GM12878 (cell line): Measurements from ENCODE around the gene ZC3H7B.

ENCODE experiments used
- FOXM1 ChIP-seq: IDR thresholded peaks from 2 replicates; pipeline ENCODE4 v1.6.1; 2012; ENCODE audit warnings: low read depth, mild to moderate bottlenecking, inconsistent platforms, low read length, moderate library complexity
- HDAC6 ChIP-seq: fragments of 200-600 bp; sonication (generic); IDR thresholded peaks from one replicate; pipeline ENCODE4 v1.8.0; 2017; ENCODE audit warnings: antibody characterized with exemption; ENCODE audit not compliant: unreplicated experiment
- HDGF ChIP-seq: fragments of 450-650 bp; IDR thresholded peaks from 2 replicates; pipeline ENCODE4 v1.6.1; 2016; ENCODE audit warnings: antibody characterized with exemption
- JUND ChIP-seq: IDR thresholded peaks from 2 replicates; pipeline ENCODE4 v1.6.1; 2012; ENCODE audit warnings: low read depth, mild to moderate bottlenecking, low read length, improper control_type of control experiment, moderate library complexity
- NFYB ChIP-seq: IDR thresholded peaks from 2 replicates; pipeline ENCODE4 v1.6.1; 2011; ENCODE audit warnings: low read depth, mild to moderate bottlenecking, low read length, improper control_type of control experiment, moderate library complexity; ENCODE audit not compliant: insufficient read depth
- POLR2AphosphoS5 ChIP-seq: IDR thresholded peaks from 2 replicates; pipeline ENCODE4 v1.6.1; 2011; ENCODE audit warnings: mild to moderate bottlenecking, low read length, inconsistent platforms
- ZNF384 ChIP-seq: IDR thresholded peaks from 2 replicates; pipeline ENCODE4 v1.6.1; 2012; ENCODE audit warnings: low read depth, mild to moderate bottlenecking, low read length, improper control_type of control experiment, borderline replicate concordance
- TF ChIP-seq, protein P1 (sequence below): fragments of 450-650 bp; IDR thresholded peaks from 2 replicates; pipeline ENCODE4 v1.6.1; 2017; ENCODE audit warnings: mild to moderate bottlenecking, low read depth, inconsistent platforms; ENCODE audit not compliant: poor library complexity, severe bottlenecking
- TF ChIP-seq, protein P2 (sequence below): IDR thresholded peaks from 2 replicates; pipeline ENCODE4 v1.6.1; 2012; ENCODE audit warnings: mild to moderate bottlenecking, low read depth, low read length
- TF ChIP-seq, protein P3 (sequence below): IDR thresholded peaks from 2 replicates; pipeline ENCODE4 v1.6.1; 2011; ENCODE audit warnings: borderline replicate concordance, low read depth, mild to moderate bottlenecking, moderate library complexity, mixed read lengths, low read length; ENCODE audit not compliant: insufficient read depth; ENCODE audit errors: extremely low read length
- TF ChIP-seq, protein P4 (sequence below): IDR thresholded peaks from 2 replicates; pipeline ENCODE4 v1.6.1; 2011; ENCODE audit warnings: low read depth, low read length, improper control_type of control experiment, borderline replicate concordance
- TF ChIP-seq, protein P5 (sequence below), 3 experiments: IDR thresholded peaks in 2 of 3; conservative IDR thresholded peaks in 1 of 3; 2 replicates each; pipeline ENCODE4 v1.5.1; 2011; ENCODE audit warnings: low read depth in 3 of 3, low read length in 3 of 3, mild to moderate bottlenecking in 3 of 3, control low read depth in 2 of 3, moderate library complexity in 2 of 3, inconsistent platforms in 1 of 3, mixed read lengths in 1 of 3; ENCODE audit not compliant: control insufficient read depth in 2 of 3, insufficient read depth in 1 of 3; ENCODE audit errors: extremely low read depth in 1 of 3
- TF ChIP-seq, protein P6 (sequence below): fragments of 450-650 bp; IDR thresholded peaks from 2 replicates; pipeline ENCODE4 v1.6.1; 2017; ENCODE audit warnings: mild to moderate bottlenecking, moderate library complexity

DNA sequence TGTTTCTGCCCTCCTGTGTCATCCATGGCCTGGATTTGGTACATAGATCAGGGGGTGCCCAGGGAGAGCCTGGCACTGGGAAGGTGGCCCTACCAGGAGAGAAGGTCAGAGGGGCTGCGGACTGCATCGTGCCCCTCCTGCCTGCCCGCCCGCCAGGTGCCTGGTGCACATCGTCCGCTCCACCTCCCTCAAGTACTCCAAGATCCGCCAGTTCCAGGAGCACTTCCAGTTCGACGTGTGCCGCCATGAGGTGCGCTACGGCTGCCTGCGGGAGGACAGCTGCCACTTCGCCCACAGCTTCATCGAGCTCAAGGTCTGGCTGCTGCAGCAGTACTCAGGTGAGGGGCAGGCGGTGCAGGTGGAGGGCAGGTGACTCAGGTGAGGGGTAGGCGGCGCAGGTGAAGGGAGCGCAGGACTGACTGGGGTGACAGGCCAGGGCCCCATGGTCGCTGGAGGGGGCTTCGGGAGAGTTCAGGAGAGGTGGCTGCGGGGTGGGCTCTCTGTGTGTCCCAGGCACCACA is 47.7 kb downstream of the ZC3H7B start:
- TF ChIP-seq, protein P1, sequence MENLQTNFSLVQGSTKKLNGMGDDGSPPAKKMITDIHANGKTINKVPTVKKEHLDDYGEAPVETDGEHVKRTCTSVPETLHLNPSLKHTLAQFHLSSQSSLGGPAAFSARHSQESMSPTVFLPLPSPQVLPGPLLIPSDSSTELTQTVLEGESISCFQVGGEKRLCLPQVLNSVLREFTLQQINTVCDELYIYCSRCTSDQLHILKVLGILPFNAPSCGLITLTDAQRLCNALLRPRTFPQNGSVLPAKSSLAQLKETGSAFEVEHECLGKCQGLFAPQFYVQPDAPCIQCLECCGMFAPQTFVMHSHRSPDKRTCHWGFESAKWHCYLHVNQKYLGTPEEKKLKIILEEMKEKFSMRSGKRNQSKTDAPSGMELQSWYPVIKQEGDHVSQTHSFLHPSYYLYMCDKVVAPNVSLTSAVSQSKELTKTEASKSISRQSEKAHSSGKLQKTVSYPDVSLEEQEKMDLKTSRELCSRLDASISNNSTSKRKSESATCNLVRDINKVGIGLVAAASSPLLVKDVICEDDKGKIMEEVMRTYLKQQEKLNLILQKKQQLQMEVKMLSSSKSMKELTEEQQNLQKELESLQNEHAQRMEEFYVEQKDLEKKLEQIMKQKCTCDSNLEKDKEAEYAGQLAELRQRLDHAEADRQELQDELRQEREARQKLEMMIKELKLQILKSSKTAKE, result no peak
- TF ChIP-seq, protein P2, sequence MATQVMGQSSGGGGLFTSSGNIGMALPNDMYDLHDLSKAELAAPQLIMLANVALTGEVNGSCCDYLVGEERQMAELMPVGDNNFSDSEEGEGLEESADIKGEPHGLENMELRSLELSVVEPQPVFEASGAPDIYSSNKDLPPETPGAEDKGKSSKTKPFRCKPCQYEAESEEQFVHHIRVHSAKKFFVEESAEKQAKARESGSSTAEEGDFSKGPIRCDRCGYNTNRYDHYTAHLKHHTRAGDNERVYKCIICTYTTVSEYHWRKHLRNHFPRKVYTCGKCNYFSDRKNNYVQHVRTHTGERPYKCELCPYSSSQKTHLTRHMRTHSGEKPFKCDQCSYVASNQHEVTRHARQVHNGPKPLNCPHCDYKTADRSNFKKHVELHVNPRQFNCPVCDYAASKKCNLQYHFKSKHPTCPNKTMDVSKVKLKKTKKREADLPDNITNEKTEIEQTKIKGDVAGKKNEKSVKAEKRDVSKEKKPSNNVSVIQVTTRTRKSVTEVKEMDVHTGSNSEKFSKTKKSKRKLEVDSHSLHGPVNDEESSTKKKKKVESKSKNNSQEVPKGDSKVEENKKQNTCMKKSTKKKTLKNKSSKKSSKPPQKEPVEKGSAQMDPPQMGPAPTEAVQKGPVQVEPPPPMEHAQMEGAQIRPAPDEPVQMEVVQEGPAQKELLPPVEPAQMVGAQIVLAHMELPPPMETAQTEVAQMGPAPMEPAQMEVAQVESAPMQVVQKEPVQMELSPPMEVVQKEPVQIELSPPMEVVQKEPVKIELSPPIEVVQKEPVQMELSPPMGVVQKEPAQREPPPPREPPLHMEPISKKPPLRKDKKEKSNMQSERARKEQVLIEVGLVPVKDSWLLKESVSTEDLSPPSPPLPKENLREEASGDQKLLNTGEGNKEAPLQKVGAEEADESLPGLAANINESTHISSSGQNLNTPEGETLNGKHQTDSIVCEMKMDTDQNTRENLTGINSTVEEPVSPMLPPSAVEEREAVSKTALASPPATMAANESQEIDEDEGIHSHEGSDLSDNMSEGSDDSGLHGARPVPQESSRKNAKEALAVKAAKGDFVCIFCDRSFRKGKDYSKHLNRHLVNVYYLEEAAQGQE, result no peak
- TF ChIP-seq HDAC6 (no peak), JUND (no peak), HDGF (no peak), POLR2AphosphoS5 (no peak), NFYB (no peak), FOXM1 (no peak), ZNF384 (no peak)
- TF ChIP-seq, protein P3, sequence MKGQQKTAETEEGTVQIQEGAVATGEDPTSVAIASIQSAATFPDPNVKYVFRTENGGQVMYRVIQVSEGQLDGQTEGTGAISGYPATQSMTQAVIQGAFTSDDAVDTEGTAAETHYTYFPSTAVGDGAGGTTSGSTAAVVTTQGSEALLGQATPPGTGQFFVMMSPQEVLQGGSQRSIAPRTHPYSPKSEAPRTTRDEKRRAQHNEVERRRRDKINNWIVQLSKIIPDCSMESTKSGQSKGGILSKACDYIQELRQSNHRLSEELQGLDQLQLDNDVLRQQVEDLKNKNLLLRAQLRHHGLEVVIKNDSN, result no peak
- TF ChIP-seq, protein P4, sequence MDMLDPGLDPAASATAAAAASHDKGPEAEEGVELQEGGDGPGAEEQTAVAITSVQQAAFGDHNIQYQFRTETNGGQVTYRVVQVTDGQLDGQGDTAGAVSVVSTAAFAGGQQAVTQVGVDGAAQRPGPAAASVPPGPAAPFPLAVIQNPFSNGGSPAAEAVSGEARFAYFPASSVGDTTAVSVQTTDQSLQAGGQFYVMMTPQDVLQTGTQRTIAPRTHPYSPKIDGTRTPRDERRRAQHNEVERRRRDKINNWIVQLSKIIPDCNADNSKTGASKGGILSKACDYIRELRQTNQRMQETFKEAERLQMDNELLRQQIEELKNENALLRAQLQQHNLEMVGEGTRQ, result no peak
- TF ChIP-seq, protein P5, sequence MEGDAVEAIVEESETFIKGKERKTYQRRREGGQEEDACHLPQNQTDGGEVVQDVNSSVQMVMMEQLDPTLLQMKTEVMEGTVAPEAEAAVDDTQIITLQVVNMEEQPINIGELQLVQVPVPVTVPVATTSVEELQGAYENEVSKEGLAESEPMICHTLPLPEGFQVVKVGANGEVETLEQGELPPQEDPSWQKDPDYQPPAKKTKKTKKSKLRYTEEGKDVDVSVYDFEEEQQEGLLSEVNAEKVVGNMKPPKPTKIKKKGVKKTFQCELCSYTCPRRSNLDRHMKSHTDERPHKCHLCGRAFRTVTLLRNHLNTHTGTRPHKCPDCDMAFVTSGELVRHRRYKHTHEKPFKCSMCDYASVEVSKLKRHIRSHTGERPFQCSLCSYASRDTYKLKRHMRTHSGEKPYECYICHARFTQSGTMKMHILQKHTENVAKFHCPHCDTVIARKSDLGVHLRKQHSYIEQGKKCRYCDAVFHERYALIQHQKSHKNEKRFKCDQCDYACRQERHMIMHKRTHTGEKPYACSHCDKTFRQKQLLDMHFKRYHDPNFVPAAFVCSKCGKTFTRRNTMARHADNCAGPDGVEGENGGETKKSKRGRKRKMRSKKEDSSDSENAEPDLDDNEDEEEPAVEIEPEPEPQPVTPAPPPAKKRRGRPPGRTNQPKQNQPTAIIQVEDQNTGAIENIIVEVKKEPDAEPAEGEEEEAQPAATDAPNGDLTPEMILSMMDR (IDR thresholded peaks at IDR 0.05 in 2 of 3, conservative IDR thresholded peaks at IDR 0.05 in 1 of 3; ENCODE audit: control insufficient read depth in 2 of 3, extremely low read depth in 1 of 3, insufficient read depth in 1 of 3, low read depth in 3 of 3, low read length in 3 of 3), result no peak
- TF ChIP-seq, protein P6, sequence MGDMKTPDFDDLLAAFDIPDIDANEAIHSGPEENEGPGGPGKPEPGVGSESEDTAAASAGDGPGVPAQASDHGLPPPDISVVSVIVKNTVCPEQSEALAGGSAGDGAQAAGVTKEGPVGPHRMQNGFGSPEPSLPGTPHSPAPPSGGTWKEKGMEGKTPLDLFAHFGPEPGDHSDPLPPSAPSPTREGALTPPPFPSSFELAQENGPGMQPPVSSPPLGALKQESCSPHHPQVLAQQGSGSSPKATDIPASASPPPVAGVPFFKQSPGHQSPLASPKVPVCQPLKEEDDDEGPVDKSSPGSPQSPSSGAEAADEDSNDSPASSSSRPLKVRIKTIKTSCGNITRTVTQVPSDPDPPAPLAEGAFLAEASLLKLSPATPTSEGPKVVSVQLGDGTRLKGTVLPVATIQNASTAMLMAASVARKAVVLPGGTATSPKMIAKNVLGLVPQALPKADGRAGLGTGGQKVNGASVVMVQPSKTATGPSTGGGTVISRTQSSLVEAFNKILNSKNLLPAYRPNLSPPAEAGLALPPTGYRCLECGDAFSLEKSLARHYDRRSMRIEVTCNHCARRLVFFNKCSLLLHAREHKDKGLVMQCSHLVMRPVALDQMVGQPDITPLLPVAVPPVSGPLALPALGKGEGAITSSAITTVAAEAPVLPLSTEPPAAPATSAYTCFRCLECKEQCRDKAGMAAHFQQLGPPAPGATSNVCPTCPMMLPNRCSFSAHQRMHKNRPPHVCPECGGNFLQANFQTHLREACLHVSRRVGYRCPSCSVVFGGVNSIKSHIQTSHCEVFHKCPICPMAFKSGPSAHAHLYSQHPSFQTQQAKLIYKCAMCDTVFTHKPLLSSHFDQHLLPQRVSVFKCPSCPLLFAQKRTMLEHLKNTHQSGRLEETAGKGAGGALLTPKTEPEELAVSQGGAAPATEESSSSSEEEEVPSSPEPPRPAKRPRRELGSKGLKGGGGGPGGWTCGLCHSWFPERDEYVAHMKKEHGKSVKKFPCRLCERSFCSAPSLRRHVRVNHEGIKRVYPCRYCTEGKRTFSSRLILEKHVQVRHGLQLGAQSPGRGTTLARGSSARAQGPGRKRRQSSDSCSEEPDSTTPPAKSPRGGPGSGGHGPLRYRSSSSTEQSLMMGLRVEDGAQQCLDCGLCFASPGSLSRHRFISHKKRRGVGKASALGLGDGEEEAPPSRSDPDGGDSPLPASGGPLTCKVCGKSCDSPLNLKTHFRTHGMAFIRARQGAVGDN, result no peak
